NCI-H1048 (cell line): ENCODE measurements around the gene PLEKHM2.

ENCODE experiments used
- DNase-seq: peaks from one replicate; lab custom pipeline; 2025; lab: John Stamatoyannopoulos, UW

PLEKHM2 gene

DNA sequence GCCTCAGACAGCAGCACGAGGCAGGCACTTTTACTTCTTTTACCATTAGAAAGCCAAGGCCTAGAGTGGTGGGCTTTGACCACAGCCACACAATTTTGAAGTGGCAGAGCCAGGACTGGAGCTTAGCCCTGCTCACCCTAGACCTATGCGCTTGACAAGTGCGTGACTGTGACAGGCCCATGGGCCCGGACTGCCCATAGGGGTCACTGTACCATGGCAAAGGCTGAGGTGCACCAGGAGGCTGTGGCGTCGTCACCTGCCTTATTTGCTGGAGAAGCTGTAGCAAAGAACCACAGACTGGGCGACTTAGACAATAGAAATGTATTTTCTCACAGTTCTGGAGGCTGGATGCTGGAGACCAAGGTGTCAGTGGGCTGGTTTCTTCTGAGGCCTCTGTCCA is 55.6 kb downstream of the PLEKHM2 start:
- DNase-seq: no peak

DNA sequence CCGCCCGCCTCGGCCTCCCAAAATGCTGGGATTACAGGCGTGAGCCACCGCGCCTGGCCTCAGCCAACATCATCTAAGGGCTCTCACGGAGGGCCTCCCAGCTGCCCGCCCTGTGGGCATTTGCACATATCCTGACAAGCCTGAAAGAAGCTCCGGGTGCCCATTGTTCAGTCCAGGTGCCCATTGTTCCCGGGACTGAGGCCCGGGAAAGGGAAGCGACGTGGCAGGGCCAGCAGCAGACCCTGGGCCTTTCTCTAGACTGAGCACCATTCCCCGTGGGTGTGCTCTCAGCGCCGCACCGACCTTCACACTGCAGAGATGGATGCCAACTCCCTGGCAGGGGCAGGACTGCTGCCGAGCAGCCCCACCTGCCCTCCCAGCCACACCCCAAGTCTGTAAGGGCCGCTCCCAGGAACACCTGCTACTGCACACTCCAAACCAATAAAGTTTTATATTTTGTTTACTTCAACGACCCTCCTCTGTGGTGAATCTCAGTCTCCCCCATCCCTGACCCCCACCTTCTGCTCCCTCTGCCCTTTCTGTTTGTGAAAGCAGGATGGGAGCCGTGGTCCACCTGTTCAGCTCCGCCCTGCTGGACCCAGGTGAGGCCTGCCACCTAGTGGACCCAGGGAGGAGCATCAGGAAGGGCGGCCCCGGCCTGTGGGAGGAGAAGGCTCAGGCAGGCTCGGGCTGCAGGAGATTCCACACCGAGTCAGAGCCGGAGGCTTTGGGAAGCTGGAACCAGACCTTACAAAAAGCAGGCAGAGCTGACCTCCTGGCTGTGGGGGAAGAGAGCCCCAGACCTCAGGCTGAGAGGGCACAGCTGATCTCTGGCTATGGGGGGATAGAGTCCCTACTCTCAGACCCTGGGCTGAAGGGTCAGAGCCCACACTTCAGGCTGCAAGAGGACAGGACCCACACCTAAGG is 57.1 kb downstream of the PLEKHM2 start:
- no peak for DNase-seq

DNA sequence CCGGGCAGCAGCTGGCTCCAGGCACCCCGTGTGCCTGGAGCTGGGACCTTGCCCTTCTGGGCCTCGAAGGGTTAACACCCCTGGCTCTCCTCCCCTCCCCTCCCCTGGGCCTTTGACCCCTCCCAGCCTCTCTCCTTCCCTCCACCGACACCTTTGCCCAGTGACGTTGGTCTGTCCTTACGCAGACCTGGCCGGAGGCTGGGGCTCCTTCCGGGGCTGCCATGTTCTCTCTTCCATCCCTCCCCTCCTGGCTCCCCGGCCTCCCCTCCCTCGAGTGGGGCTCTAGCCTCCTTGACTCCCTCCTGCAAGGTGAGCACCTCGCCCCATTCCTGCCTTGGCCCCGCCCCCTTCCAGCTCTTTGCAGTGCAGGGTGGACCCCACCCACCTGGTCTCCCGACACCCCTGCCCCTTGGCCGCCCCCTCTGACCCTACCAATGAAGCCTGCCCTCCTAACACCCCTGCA is 58.2 kb downstream of the PLEKHM2 start, which contains the start of gene TMEM82:
TSS of gene TMEM82 (plus strand) at position 161 of the 463 bp plus-strand sequence. CDS start at position 222, 61 bp downstream.
- DNase-seq: no peak

DNA sequence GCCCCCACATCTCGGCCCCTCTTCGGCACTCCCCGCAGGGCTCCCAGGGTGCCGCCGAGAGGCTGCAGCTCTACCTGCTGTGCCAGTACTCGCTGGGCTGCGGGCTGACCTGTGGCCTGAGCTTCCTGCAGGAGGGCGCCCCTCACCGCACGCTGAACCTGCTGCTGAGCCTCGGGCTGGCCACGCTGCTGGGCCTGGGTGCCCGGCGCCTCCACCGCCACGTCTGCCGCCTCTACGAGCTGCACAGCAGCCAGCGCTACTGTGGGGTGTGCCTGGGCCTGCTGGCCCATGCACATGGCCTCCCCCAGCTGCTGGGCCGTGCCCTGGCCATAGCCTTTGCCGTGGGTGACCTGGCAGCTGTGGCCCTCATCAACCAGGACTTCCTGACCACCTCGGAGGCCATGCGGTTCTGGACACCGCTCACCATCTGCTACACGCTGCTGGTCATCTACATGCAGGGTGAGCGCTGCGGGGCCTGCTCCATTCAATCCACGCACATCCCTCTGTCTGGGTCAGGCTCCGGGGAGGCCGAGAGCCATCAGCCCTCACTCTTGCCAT is 60.1 kb downstream of the PLEKHM2 start:
- no peak for DNase-seq

DNA sequence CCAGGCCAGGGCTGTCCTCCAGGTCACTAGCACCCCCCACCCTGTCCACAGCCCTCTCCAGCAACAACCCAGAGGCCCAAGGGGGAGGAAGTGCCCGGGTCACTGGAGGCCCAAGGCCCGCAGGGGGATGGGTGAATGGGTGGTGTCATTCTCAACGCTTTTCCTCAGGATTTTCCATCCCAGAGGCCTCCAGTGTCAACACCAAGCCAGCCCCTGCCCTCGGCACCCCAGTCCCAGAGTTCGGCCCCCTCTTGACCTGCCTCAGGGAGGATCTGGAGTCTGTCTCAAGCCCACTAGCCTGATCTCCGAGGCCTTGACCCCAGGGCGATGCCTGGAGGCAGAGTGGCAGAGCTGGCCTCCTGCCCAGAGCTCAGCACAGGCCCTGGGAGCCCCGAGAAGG is 63.3 kb downstream of the PLEKHM2 start:
- no peak for DNase-seq

DNA sequence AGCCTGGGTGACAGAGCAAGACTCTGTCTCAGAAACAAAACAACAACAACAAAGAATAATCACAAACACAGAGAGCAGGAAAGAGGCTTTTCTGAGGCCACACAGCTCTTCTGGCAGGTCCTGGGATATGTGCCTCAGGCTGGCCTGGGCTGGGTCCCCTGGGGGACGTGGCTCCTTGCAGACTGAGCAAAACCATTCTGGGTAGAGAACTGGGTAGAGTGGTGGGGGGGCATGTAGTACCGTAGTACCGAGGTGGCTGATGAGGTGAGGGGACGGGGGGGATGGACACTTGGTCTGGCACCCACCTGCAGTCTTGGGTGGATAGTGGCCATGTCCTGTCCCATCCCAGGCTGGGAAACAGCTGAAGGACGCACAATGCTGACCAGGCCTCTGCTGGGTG is 64.1 kb downstream of the PLEKHM2 start:
- DNase-seq: no peak

DNA sequence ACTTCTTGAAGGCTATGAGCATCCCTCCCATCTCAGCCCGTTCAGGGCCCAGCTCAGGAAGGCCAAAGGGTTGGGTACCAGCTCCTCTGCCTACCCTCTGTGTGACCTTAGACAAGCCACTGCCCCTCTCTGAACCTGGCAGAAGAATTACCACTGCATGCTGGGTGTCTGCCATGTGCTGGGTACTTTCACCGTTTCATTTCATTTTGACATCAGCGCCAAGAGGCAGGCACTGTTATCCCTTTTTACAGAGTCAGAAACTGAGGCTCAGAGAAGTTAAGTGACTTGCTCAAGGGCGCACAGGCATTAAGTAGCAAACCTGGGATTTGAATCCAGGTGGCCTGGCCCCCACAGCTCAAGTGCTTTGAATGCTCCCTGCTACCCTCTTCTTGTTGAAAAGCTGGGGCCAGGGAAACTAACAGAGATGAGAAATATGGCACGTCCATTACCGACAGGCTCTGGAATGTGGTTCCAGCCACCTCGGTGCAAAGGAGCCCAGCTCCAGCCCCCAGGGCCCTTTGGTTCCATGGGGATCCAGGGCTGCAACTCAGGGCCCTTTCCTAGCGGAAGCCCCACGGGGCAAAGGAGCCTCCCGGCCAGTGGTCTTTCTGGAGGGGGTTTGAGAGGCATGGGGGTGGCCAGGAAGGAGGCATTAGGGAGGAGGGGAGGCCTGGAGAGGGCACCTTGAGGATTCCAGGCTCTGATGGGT is 64.7 kb downstream of the PLEKHM2 start:
- DNase-seq: no peak

DNA sequence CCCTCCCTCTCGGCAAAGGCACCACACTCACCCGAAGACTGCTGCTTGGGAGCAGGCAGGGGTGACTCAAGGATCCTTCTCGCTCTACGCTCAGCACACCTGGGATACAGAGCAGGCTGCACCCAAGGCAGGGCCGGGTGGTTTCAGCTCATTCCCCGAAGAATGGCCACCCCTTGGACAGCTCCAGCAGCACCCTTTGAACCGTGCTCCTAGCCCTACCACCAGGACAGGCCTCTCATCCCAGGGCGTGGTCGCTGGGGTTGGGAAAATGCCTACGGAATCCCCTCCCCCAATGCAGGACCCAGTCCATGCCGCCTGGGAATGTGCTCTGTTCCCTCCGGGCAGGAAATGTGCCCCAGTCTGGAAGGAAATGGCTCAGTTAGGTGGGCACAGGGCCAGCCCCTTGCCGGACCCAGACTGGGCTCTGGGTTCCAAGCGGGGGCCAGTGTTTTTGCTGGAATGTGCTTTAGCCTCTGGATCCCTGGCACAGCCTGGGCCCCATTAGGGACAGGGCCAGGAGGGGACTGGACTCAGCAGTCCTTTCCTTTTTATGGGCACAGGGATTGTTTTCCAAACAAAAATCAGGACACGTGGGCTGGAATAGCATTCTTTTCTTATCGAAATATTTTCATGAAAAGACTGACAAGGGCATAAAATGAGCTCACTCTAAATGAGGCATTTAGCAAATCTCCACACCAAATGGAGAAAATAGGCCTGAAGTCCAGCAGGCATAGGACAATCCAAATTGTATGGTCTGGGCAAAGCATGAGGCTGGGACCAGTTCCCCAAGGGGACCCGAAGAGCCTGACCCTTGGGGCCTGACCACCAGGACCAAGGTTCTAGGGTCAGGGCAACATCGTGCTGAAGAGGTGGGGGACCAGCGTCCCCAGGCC is 65.5 kb downstream of the PLEKHM2 start:
- no peak for DNase-seq

DNA sequence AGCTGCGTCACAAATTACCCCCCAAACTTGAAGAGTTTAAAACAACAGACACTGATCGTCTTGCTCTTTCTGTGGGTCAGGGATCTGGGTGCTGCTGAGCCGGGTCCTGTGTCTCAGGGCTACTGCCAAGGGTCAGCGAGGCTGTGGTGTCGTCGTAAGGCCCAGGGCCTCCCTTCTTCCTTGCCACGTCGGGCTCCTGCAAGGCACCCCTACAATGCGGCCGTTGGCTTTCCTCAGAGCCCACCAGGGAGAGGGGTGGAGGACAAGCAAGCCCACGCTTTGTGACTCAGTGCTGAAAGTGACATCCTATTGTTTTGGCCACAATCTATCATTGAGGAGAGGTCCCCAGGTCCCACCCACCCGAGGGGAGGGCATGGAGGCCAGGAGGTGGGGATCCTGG is 66.8 kb downstream of the PLEKHM2 start:
- no peak for DNase-seq

DNA sequence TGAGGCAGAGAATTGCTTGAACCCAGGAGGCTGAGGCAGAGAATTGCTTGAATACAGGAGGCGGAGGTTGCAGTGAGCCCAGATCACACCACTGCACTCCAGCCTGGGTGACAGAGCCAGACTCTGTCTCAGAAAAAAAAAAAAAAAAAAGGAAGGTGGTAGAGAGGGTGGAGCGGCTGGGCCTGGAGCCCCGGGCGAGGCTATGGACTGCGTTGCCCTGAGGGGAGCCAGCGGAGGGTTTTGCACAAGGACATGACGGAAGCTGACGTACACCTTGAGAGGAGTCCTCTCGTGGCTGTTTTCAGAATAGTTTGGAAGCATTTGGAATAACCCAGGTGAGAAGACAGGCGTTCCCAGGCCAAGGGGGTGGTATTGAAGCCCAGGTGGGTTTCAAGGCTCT is 67.6 kb downstream of the PLEKHM2 start:
- no peak for DNase-seq

DNA sequence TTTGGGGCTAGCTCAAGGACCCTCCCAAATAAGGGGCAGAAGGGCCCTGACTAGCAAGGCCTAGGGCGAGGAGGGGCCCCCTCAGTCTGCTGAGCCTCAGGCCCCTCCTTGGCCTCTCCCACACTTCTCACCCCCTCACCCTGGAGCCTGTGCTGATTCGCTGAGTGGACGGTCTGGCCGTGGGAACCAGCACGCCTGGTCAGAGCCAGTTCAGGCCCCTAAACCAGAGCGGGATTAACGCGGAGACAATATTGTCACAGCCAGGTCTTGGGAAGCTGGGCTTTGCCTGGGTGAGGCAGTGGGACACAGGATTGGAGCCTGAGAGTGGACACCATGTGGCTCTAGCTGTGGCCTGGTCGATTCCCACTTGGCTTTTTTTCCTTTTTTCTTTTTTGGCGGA is 69.7 kb downstream of the PLEKHM2 start:
- DNase-seq: no peak

DNA sequence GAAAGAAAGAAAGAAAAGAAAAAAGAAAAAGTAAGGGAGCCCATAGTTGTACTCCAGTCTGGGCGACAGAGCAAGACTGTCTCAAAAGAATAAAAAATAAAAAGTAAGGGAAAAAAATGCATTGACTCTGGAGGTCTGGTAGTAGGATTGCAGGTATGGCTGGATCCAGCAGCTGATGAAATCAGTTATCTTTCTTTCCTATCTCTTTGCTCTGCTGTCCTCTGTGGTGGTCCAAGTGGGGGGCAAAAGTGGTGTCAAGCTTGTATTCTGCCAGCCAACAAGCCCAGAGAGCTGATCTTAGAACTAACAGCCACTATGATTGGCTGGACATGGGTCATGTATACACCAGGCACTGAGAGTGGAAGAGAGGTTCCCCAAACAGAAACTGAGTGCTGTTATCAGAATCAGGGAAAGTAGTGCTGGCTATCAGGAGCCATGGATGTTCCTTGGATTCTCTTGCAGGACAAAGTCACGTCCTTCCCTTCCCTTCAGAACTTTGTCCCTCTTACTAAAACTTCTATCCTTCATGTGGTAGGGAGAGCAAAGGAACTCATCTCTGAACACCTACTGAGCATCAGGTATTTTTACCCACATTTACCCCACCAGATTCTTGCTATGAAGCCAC is 71.0 kb downstream of the PLEKHM2 start:
- no peak for DNase-seq

DNA sequence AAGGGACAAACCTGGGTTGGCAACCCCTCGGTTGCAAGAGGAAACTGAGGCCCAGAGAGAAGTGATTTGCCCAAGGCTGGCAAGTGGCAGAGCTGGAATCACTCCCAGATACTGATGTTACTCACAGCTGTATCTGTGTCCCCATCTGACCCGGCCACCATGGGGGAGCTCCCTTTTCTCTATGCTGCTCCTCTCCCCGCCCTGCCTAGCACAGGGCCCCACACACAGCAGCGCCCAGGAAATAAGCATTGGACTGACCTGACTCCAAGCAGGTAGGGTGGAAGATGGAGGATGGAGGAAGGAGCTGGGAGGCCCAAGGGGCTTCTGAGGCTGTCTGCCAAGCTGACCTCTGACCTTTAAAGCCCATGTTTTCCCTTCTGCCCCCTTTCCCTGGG is 71.5 kb downstream of the PLEKHM2 start:
- no peak for DNase-seq

DNA sequence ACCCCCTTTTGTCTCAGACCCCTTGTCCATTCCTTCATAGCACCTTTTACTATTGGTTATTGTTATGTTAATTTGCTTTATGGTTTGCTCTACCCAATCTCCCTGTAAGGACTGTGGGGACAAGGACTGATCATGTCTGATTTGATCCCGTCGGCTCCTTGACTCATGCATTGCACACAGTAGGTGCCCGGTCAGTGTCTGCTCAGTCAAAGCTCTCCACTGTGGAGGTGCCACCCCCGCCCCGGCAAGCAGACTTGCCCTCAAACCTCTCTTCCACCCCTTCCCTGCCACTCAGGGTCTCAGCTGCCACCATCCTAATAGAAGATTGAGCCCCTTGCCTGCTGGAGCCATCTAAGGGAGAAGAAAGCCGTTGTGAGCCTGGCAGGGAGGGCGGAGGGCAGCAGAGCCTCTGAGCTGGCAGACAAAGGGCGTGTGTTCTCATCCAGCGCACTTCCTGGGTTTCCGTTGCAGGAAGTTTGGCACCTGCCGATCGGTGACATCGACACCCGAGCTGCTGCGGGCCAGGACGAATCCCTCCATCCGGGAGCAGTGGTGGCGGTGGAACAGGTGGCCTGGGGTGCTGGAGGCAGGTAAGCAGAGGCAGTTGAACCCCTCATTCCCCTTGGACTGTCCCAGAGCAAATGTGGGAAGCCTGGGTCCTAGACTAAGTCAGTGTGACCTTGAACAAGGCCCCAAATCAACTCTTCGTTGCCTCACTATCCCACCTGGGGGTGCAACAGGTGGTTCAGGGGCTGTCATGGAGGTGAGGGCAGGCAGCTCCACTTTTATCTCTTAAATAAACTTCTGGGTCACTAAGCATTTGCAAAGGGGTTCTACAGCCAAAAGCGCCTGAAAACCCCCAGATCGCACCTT is 72.3 kb downstream of the PLEKHM2 start:
- peak; percentile 57 for DNase-seq

DNA sequence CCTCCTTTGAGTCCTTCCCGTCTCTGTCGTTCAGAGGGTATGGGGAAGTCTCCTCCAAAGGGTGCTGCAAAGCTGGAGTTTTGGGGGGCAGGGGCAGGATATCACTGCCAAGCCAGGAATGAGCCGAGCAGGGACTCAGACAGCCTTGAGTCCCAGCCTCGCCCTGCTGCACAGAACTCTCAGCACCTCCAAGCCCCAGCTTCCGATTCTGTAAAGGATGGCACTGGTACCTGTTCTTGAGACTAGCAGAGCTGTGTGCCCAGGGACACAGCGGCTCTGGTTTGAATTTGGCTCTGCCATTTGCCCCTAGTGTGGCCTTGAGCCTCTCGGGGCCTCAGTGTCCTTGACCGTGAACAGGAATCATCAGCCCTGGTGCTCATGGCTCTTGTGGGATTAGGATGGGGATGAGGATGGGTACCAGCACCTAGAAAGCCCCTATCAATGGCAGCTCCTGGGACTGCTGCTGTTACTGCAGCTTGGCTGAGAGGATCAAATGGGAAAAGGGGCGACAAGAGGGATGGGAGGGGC is 73.0 kb downstream of the PLEKHM2 start:
- DNase-seq: no peak

DNA sequence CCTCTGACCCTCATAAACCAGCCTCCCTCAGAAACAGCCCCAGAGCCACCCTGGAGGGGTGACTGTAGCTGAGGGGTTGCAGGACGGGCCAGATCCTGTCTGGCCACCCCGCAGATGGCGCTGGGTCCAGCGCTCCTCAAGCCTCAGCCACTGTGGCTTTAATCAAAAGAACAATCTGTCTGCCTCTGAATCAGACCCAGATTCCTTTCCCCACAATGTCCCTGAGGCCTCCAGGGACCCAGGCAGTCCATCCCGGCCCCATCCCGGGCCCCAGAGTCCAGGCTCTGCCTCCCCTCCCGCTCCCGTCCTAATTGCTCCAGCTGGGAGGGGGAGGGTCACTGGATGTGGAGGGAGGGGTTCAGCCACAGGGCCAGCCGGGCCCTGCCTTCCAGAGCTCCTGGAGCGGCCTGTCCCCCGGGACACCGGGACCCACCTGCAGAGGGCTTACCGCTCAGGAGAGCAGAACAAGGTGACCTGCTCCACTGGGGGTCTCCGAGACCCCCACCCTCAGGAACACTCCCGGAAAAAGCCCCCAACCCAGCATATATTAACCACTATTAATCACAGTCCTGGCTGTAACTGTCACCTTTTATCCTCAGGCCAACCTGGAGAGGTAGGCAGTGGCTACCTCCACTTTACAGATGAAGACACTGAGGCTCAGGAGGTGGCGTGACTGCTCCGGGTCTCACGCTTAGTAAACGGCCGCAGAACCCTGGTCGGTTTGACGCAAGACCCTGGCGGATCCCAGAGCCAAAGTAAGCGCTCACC is 73.6 kb downstream of the PLEKHM2 start:
- no peak for DNase-seq

DNA sequence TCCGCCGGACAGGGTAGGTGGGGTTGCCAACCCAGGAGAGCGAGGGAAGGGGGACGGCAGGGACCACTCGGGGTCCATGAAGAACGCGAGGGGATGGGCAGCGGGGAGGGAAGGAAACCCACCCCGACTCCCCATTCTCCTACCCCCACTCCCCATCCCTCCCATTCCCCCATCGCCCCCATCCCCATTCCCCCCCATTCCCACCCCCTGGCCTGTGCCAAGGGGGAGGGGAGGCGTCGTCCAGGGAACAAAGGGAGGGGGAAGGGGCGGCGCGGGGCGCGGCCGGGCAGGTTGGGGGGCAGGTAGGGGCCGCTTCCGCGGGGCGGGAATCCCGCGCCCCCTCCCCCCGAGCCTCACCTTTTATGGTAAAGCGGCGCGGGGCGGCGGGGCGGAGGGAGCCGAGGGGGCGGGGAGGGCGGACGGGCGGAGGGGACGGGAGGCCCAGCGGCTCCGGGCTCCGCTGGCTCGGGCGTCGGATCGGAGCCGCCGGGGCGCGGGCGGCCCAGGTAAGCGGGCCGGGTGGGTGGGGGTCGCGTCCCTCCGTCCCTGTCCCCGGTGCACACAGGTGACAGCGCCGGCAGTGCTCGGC is 74.3 kb downstream of the PLEKHM2 start, which contains the start of gene FBLIM1:
TSS of gene FBLIM1 (plus strand) at position 453 of the 589 bp plus-strand sequence. CDS start 6,189 bp downstream, outside the sequence.
- DNase-seq: no peak

DNA sequence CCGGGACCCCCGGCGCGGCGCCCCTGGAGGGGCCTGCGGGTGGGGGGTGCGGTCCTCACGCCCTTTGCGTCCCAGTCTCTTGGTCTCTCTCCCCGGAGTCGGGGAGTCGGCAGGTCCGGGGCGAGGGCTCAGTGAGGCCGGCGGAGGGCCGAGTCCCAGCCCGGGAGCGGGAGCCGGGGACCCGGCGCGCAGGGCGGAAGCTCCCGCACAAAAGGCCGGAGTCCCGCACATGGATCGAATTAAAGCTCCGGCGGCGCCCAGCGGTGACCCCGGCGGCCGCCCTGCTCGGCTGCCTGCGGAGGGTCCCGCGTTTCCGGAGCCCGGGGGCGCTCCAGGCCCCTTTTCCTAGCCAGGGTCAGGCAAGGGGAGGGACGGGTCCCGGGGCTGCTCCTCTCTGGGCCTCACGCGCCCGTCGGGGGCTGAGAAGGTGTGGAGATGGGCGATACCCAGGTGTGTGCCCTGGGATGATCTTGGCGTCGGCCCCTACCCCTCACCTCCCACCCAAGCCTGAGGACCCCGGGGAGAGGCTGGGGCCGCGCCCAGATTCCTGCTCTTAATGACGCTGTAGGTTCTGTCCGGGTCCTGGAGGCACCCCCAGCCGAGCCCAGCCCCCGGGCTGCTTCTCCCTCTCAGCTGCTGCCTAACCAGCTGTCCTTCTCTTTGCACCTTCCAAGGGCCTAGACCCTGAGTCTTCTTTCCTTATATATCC is 75.0 kb downstream of the PLEKHM2 start:
- no peak for DNase-seq
